Right ventricle myocardium inferior (tissue), 1 donor: Measurements from ENCODE around the gene TDRD1. TPM values are rescaled to one million over a fixed set of nuclear protein-coding genes. Genes with fewer than 3 reads are reported as not detected.

ENCODE experiments used
- ATAC-seq: fragments of 200-7000 bp; cut with Tn5 transposase; one replicate; pipeline ENCODE4 v1.9.1; 2020; ENCODE audit warnings: mild to moderate bottlenecking, moderate library complexity
- DNase-seq: peaks from one replicate; pipeline ENCODE4 v3.0.0; 2021; ENCODE audit errors: missing footprints
- intact Hi-C: fragments of 100-400 bp; cut with DNase I; formaldehyde crosslinking; loops from one replicate; pipeline ENCODE4 v1.11.0; 2022
- total RNA-seq: library from RNA; stranded (reverse); fragmentation: NEBNext Ultra II Directional; extraction: Animal tissue kit (Norgen Biotek cat#: 25700); gene quantifications from one replicate; pipeline ENCODE4 v1.2.1, GENCODE V29; 2021
- donor health status: DM: no; HTN: yes; CAD: no; lungs with severe emphysema.

Gene TDRD1
- total RNA-seq, 1 donor from 2014 or later: 4.0 TPM

DNA sequence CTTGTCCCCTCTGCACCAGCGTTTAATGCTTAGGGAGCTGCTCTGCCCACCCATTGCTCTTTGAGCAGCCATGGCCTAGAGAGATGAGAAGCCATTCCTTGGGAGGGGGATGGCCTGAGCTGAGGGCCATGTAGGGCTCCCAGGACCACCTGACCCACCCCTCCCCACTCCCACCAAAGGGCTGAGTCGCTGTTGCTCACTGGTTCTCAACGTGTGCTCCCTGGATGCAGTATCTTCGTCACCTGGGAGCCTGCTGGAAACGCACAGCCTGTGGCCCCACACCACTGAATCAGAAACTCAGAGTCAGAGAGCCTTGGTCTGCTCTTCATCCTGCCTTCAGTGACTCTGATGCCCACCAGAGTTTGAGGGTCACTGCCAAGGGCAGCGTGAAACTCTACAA, 96.9 kb downstream of the TDRD1 start:
- DNase-seq: no peak
- intact Hi-C loops: no loop called here
- ATAC-seq: no peak

DNA sequence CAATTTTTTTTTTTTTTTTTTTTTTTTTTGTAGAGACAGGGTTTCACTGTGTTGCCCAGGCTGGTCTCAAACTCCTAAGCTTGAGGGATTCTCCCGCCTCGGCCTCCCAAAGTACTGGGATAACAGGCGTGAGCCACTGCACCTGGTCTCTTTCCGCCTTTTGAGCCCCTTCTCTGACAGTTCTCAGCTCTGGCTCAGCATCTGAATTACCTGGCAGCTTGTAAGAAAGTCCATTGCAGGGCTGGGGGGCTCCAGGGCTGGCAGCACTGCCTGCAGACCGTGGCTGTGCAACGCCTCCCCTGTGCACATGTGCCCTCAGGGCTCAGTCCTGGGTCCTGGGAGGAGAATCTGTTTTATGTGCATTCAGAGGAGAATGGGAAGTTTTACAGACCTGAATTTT, 97.5 kb downstream of the TDRD1 start:
- no peak for DNase-seq
- intact Hi-C loops: no loop called here
- ATAC-seq: no peak

DNA sequence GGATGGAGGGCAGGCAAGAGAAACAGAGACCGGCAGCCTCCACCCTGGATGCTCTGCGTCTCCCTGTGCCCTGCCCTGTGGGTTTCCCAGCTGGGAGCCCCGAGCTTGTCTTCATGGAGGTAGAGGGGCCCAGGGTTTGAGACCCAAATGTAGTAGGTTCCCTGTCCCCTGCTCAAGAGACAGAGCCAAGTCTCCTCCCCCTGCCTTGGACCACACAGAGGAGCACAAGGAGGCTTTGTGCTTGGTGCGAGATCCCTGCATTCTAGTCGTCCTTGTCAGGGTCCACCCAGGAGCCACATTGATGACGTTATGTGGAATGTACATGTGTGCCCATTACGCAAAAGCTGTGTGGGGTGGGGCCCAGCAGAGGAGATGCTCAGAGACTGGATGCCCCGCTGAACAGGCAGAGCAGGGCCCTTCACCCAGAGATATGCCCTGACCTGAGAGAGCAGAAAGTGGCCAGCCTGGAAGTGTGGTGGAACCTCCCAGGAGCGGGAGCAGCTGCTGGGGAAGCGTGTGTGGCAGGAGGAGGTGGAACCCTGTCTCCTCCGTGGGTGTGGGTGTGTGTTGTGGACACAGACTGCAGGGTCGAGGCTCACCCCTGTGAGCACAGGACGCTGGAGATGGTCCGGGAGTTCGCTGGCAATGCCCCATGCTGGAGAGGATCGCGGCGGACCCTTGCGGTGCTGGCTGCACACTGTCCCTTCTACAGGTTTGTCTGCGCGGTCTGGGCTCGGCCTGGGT, 99.2 kb downstream of the TDRD1 start:
- intact Hi-C loops: no loop called here
- DNase-seq (no peak), ATAC-seq (no peak)

DNA sequence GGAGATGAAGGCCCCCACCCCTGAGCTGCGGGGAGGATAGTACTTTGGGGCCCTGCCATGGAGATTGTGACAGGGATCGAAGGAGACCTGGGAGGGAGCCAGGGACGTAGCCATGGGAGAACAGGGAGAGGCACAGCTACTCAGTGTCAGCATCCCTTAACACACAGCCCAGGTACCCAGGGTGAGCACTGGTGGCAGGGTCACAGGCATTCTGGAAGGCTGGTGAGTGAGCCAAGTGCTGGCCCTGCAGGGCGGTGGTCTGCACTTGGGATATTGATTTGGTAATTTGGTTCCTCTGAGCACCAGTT, 99.7 kb downstream of the TDRD1 start:
- no peak for ATAC-seq
- intact Hi-C loops: no loop called here
- DNase-seq: no peak

DNA sequence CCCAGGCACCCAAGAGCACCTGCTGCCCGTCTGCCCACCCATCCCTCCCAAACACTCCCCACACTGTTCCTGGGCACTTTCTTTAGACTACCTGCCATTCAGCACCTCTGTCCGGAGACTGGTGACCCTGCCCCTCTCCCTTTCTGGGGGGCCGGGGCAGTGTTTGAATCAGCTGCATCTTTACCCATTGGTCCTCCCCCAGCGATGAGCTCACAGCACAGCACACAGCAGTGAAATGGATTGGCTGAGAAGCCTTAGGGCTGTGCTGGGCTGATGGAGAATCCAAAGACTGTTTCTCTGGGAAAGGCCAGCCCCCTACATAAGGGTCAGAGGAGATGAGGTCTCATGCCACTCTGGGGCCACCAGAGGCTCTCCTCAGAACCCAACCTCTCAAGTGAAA, 100.1 kb downstream of the TDRD1 start:
- DNase-seq: no peak
- no peak for ATAC-seq
- intact Hi-C loops: no loop called here

DNA sequence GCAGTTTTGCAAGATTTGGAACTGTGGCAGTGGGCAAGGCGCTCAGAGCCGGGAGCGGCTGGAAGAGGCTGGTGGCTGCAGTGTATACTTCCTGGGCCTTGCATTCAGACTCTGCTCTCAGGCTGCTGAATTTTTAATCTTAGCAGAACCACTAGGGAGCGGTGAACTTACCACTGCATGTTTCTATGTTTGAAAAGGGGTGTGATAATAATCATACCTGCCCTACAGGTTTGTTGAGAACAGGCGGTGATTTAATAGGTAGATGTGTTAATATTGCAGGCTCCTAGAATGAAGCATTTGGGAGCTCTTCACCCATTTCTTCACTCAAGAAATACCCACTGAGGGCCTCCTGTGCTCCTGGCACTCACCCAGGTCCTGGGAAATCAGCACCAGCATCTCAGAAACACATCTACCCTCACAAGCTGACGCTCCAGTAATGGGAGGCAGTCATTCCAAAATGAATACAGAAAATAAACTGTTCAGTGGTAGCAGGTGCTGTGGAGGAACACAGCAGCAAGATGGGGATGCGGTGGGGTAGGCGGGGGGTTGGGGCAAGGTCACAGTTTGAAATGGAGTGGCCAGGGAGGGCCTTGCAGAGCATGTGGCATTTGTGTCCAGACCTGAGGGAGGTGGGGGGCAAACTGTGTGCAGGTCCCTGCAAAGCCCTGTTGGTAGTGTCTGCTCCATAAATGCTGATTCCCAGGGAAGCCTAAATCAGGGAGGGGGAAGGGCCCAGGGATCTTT, 100.9 kb downstream of the TDRD1 start:
- no peak for DNase-seq
- intact Hi-C loops: no loop called here
- ATAC-seq: no peak

DNA sequence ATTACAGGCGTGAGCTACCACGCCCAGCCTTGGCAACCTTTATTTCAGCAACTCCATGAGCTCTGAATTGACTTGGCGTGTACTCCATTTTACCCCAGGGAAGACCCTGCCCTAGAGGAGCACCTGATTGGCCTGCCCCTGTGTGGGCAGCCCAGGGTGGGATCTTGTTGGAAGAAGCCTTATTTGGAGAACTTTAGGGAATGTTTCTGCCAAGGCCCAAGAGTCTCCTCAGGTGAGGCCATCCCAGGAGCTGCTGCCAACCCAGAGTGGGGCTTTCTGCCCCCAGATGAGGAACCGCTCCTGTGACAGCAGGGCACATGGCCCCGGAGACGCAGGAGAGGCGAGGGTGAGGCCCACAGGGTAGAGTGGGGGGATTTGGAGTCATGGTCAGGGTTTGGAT, 101.9 kb downstream of the TDRD1 start:
- DNase-seq (no peak), ATAC-seq (no peak)
- intact Hi-C loops: no loop called here

DNA sequence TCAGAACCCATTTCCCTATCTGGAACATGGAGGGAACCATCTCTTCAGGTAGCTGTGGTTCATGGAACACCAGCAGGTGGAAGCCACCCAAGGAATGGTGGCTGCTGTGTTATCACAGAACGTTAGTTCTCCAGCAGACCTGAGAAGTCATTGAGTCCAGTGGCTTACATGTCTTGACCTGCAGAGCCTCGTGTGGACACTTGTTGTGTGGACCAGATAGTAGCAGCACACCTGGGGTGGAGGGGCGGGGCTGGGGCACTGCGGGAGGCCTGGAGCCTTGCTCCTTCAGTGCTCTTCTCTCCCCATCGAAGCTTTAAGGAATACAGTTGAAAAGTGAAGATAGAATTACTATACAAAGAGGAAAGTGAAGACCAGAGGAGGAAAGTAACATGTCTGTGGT, 102.3 kb downstream of the TDRD1 start:
- ATAC-seq (no peak), DNase-seq (no peak)
- intact Hi-C loops: no loop called here

Other genes starting within 250 kb of the TDRD1 start
- 63.1 TPM for gene ADRB1, start 135.5 kb upstream of the TDRD1 start, total RNA-seq
- 17.4 TPM for gene CCDC186, start 5.2 kb upstream of the TDRD1 start, total RNA-seq
- gene VWA2, start 59.9 kb downstream of the TDRD1 start, total RNA-seq: not detected
- 5.7 TPM for gene AFAP1L2, start 225.1 kb downstream of the TDRD1 start, total RNA-seq